GM12865 (cell line): ENCODE data around the gene ACOX1.
"Not testable (repeated sequence)": the region's sequence is repeated elsewhere in the genome, so short reads cannot be mapped to it uniquely, and the experiment has no call there.

Experiments used
- DNase-seq: peaks from one replicate; pipeline ENCODE4 v3.0.0; 2010; ENCODE audit warnings: low read depth
- H3K4me3 ChIP-seq: 2 replicates; pipeline ENCODE4 v1.5.1; 2011; ENCODE audit warnings: mild to moderate bottlenecking, low read depth, low read length, control low read depth
- CTCF ChIP-seq: IDR thresholded peaks from 2 replicates; pipeline ENCODE4 v1.5.1; 2011; ENCODE audit warnings: low read length, control low read depth, low read depth, inconsistent platforms; ENCODE audit not compliant: insufficient read depth; ENCODE audit errors: missing control alignments

Gene ACOX1

GRCh38 chr17:75970011-75970523 is 8.9 kb downstream of the ACOX1 start:
- no peak for DNase-seq
- TF ChIP-seq CTCF = no peak
- H3K4me3 ChIP-seq = no peak overlapping the region

DNA sequence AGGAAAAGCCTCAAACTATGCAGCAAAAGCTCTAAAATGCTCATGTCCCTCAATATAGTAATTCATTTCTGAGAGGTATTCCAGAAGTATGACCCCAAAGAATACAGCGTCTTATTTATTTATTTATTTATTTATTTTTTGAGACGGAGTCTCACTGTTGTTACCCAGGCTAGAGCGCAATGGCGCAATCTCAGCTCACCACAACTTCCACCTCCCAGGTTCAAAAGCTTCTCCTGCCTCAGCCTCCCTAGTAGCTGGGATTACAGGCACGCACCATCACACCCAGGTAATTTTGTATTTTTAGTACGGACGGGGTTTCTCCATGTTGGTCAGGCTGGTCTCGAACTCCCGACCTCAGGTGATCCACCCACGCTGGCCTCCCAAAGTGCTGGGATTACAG is 9.9 kb downstream of the ACOX1 start:
- H3K4me3 ChIP-seq, DNase-seq: not testable (repeated sequence)

- no peak for DNase-seq
- no peak overlapping the region for H3K4me3 ChIP-seq
- no peak for TF ChIP-seq CTCF
Observed at GRCh38 chr17:75965468-75965867, 13.5 kb downstream of the ACOX1 start.

- no peak for TF ChIP-seq CTCF
- no peak overlapping the region for H3K4me3 ChIP-seq
- DNase-seq = no peak
Observed at GRCh38 chr17:75959839-75960511, 19.0 kb downstream of the ACOX1 start.

GRCh38 chr17:75959051-75959838 is 19.7 kb downstream of the ACOX1 start:
- no peak for DNase-seq
- H3K4me3 ChIP-seq = no peak overlapping the region
- no peak for TF ChIP-seq CTCF

- no peak for TF ChIP-seq CTCF
- no peak for DNase-seq
- H3K4me3 ChIP-seq = no peak overlapping the region
Observed at GRCh38 chr17:75950855-75951554, 28.0 kb downstream of the ACOX1 start.

DNA sequence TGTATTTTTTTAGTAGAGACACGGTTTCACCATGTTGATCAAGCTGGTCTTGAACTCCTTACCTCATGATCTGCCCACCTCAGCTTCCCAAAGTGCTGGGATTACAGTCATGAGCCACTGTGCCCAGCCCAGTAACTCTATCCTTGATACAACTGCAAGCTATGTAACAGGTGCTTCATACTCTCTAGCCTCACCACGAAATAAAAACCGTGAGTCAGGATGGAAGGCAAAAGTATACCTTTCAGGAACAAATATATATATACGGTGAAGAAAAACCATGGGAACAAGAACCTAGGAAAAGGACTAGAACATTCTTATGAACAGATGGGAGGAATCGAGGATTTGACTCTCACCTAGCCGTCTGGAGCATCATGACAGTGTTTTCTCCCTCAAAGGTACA is 28.5 kb downstream of the ACOX1 start:
- H3K4me3 ChIP-seq = no peak overlapping the region
- TF ChIP-seq CTCF = no peak
- no peak for DNase-seq
